ENCODE data around the gene GNAT1.
"Not testable (repeated sequence)": the region's sequence is repeated elsewhere in the genome, so short reads cannot be mapped to it uniquely, and the experiment has no call there.

Gene GNAT1

GRCh38 chr3:50203809-50204803 is 12.7 kb downstream of the GNAT1 start:
- DNase-seq (ENCODE audit: low spot score): peak; percentile 8

- DNase-seq (ENCODE audit: low spot score): peak; percentile 86
Observed at GRCh38 chr3:50204804-50205412, 13.5 kb downstream of the GNAT1 start, which contains the start of gene SLC38A3. SLC38A3 (plus strand) TSS chr3:50205271; CDS start chr3:50214200, 8,929 bp downstream.

DNA sequence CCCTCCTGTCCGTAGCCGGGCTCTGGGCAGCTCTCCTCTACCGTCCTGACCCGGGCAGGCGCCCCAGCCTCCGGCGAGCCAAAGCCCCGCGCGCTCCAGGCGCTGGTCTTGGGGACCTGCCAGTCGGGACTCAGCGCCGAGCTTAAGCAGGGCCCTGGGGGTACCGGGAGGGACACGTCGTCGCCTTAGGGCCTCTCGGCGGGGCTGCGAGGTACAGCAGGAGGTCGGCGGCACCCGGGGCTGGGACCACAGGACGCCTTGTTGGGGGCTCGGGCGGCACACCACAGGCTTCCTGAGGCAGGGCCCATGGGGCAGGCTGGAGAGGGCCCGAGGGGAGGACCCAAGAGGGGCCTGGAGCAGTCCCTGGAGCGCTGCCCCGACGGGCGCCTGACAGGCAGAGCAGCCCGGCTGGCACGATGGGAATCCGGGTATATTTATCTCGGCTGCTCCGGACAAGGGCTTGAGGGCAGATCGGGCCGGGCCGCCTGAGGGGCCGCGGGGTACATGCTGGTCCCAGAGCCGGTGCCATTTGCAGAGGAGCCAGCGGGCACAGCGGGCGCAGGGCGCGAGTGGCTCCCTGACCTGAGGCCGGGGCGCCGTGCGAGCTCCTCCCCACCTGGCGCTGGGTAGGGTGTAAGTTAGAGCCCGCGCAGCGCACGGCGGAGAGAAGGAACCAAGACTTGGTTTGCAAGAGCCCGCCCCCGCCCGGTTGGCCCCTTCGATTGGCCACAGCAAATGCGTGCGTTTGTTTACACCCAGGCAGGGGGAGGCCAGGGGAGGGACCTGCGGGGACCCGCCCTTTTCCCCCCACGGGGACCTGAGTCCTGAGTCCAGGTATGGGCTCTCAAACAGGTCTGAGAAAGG is 14.2 kb downstream of the GNAT1 start:
- peak; percentile 79 for DNase-seq (ENCODE audit: low spot score)

GRCh38 chr3:50207359-50208042 is 16.1 kb downstream of the GNAT1 start:
- no peak for DNase-seq (ENCODE audit: low spot score)

DNA sequence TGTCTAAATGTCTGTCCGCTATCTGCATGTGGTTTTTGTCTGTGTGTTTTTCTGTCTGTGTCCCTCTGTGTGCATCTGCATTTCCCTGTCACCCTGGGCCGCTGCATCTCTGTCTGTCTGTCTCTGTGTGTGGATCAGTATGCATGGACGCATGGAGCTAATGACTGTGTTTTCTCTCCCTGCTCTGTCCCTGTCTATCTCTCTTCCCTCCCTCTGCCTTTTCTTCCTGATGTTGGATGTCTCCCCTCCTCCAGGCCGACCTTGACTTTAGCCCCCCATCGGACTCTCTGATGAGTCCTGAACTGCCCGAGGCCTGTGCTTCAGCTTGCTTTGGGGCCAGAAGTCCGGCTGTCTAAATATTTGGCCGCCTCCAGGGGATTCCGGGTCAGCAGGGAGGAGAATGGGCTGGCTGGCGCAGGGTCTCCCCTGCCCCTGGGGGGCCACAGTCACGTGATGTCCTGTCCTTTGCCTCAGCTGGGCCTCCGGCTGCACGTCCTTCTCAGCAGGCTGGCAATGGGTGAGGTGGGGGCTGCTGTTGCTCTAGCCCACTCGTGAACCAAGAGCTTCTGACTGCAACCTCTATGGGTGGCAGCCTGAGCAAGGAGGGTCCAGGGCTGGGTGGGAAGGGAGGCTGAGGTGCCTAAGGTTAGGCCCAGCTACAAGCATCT is 17.4 kb downstream of the GNAT1 start:
- no peak for DNase-seq (ENCODE audit: low spot score)

- DNase-seq (ENCODE audit: low spot score): no peak
Observed at GRCh38 chr3:50210176-50210509, 18.7 kb downstream of the GNAT1 start.

DNA sequence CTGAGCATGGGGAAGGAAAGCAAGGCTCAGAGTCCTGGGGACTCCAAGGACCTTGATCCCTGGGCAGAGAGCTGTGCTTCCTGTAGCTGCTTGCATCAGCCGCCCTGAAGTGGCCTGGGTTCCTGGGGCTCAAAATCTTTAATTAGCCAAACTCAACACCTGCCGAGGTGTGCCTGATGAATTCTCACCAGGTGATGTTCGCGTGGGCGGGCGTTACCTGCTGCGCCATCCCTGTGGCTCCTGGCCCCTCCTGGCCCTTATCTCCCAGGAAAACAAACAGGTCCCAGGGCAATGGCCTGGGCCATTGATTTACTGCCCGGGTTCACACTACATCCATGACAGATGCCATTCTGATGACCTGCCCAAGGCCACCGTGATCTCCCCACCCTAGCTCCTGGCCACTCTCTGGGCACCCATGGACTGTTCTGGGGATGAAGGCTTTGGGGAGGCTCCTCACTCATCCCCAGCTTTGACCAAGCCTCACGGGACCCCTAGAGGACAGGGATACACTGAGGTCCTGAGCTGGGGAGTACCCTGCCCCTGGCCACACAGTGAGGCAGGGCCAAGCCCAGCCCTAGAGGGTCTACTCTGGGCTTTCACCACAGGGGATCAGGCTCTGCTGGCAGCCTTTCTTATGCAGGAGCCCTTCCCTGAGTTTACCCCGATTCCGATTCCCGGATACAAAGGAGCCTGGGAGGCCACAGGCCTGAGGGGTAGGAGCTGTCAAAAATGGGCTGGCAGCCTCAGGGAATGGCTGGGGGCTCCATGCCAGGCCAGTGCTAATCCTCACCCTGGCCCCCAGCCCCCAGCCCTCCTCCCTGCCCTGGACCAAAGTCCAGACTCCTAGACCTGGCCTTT is 19.3 kb downstream of the GNAT1 start:
- peak; percentile 82 for DNase-seq (ENCODE audit: low spot score)

DNA sequence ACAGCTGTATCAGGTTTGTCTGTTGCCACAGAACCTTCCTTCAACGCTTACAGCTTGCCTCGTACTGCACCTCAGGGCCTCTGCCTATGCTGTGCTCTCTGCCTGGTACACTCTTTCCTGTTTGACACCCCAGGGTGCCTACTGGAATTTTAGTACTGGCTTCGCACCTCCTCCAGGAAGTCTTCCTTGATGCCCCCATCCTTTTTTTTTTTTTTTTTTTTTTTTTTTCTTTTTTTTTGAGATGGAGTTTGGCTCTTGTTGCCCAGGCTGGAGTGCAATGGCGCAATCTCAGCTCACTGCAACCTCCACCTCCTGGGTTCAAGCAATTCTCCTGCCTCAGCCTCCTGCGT is 19.9 kb downstream of the GNAT1 start:
- not testable (repeated sequence) for DNase-seq (ENCODE audit: low spot score)

DNA sequence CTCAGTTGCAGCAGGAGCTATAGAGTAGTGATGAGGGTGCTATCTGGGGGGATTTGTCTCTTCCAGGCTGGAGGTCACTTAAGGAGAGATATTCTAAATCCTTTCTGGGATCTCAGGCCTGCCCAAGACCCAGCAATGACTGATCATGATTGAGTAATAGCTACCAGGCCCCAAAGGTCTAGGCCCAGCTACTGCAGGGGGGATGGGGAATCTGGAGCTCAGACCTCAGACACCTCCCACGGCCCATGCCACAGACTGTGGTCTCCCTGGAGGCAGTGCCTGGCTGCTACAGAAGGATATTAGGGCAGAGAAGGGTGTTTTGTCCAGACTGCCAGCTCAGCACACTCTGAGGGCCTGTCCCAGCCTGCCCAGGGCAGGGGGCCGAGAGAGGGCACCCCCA is 20.5 kb downstream of the GNAT1 start:
- no peak for DNase-seq (ENCODE audit: low spot score)

DNA sequence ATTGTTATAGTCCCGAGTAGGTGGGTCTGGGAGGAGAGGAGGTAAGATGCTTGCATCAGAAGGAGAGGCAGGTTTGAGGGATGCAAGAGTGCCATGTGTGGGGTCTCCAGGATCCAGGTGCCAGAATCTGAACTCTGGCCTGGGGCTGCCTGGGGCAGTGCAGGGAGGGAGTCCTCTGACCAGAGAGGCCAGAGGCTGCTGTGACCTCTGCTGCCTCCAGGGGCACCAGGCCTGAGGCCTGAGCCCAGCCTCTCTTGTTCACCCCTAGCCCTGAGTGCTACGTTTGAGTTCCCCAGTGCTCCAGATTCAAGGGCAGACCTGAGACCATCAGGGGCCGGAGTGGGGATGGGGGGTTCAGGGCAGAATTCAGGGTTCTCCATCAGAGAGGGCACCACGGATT is 21.1 kb downstream of the GNAT1 start:
- no peak for DNase-seq (ENCODE audit: low spot score)

DNA sequence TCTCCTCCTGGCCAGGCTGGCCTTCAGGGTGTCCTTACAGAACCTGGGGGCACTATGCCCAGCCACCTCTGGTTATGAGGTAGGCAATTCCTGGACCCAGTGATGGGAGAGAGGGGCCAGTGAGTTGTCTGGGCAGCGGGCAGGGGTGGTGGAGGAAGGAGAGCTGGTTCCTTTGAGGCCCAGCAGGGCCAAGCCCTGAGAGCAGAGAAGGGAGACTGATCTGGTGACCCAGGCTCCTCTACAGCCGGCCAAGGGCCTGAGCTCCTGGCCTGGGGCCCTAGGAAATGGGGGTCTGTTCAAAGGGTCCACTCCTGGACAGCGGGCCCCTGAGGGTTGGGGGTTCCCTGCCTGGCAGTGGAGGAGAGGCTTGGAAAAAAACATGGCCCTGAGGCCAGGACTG is 21.6 kb downstream of the GNAT1 start:
- no peak for DNase-seq (ENCODE audit: low spot score)

DNA sequence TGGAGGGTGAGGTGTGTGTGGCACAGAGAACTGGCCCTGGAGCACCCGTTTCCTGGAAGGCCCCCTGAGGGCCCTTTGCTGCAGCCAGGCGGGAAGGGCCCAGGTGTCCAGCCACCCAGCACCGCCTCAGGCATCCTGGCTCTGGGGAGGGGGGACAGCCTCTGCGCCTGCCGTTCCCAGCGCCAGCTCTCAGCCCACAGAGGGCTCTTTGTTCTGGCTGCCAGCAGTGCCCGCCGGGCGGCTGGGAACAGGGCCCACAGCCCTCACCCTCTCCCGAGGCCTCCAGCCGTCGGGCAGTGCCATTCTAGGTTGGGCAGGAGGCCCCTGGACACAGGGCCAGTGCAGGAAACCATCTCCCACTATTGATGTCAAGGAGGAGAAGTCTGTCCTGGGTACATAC is 22.0 kb downstream of the GNAT1 start:
- no peak for DNase-seq (ENCODE audit: low spot score)

GRCh38 chr3:50214824-50215223 is 23.4 kb downstream of the GNAT1 start:
- DNase-seq (ENCODE audit: low spot score): no peak

DNA sequence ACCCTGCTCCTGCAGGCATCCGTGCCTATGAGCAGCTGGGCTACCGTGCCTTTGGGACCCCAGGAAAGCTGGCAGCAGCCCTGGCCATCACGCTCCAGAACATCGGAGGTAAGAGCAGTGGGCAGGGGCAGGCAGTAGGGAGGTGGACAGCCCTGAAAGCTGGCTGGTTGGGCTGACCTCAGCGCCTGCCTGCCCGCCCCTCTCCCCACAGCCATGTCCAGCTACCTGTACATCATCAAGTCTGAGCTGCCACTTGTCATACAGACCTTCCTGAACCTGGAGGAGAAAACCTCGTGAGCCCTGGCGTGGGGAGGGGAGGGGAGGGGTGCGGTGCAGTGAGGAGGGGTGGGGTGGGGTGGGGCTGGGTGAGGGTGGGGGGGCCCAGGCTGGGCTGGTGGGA is 24.1 kb downstream of the GNAT1 start:
- no peak for DNase-seq (ENCODE audit: low spot score)

GRCh38 chr3:50217681-50218080 is 26.3 kb downstream of the GNAT1 start:
- no peak for DNase-seq (ENCODE audit: low spot score)

GRCh38 chr3:50218448-50218847 is 27.0 kb downstream of the GNAT1 start:
- DNase-seq (ENCODE audit: low spot score): no peak

DNA sequence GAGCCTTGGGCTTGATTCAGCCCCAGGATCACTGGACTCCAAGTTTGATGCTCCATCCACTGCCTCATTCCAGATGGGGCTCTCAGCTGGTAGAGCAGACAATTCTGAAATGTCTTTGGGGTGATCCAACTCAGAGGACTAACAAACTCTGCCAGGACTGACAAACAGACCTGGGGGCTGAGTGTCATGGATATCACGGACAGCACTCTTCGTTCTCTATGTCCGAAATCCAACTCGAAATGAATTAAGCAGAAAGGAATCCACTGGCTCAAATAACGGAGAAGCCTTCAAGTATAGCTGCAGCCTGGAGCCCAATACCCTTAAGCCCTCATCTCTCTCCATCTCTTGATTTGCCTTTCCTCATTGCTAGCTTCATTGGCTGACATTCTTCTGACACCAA is 27.9 kb downstream of the GNAT1 start:
- no peak for DNase-seq (ENCODE audit: low spot score)

- no peak for DNase-seq (ENCODE audit: low spot score)
Observed at GRCh38 chr3:50220109-50220508, 28.7 kb downstream of the GNAT1 start.

DNA sequence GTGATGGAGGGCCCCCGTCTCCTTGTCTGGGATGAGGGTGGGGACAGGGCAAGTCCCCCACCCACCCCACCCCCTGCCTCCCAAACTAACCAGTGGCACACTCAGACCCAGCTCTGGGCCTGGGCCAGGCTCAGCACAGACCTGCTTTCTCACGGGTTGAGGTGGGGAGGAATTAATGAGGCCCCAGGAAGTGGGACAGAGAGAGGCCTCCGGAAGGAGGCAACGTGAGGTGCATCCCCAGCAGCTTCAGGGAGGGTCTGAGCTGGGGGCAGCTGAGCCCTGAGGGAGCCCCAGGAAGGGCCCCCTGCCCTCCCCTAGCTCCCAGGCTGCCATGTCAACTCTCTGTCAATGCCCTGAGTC is 29.6 kb downstream of the GNAT1 start:
- no peak for DNase-seq (ENCODE audit: low spot score)

DNA sequence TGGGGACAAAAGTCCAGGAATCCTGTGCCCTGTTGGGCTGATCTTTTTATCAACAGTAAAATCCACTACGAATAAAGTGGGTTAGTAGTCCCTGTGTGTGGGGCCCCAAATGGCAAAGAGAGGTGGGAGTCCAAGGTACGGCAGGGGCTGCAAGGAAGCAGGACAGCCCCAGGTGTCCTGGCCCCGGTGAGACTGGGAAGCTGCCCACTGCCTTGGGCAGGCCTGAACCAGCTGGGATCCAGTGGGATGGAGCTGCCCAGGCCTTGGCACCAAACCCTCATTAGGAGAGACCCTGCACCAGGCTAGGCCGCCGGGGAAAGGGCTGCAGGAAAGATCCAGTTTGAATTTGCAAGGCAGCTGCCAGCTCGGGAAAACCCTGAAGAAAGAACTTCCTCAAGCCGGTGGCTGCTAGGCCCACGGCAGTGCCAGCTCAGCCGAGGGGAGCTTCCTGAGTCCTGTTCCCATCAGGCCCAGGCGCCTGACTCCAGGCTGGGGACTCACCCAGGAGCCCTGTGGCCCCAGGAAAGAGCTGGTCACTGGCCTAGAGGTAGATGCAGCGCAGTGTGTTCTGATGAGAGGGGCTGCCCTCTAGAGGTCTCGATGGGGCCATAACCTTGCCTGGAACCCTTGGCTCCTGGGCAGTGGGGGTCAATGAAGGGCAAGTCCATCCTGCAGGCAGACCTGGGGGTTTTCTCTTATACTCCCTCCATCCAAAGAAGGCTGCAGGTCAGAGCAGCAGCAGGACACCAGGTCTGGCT is 30.2 kb downstream of the GNAT1 start:
- peak; percentile 54 for DNase-seq (ENCODE audit: low spot score)
